Activated CD8-positive, alpha-beta T cell treated with anti-CD3 and anti-CD28 coated beads, Interleukin-2, amount 10 ng/mL, durations not matched to agents 7 days and 5 days (primary cell): Measurements from ENCODE around the gene WDR26. TPM values are rescaled to one million over a fixed set of nuclear protein-coding genes. Genes with fewer than 3 reads are reported as not detected.
"Not testable (repeated sequence)": the region's sequence is repeated elsewhere in the genome, so short reads cannot be mapped to it uniquely, and the experiment has no call there.

Experiments used
- ATAC-seq: fragments of 150-1000 bp; cut with Tn5 transposase; one replicate; pipeline ENCODE4 v1.10.0; 2021; ENCODE audit warnings: moderate library complexity
- CTCF ChIA-PET: fragments of 350-600 bp; sonication (Branson Sonifier 250); formaldehyde crosslinking; loops from one replicate; lab custom pipeline; 2021; ENCODE audit warnings: antibody characterized with exemption; lab: Charles Lee
- POLR2A ChIA-PET: fragments of 350-600 bp; sonication (Branson Sonifier 250); formaldehyde crosslinking; loops from one replicate; lab custom pipeline; 2021; ENCODE audit warnings: antibody characterized with exemption; lab: Charles Lee
- DNase-seq: peaks from one replicate; pipeline ENCODE4 v3.0.0-alpha.2; 2020
- H3K27ac Mint-ChIP-seq: one replicate; pipeline ENCODE4 v1.8.0; 2021; ENCODE audit warnings: mild to moderate bottlenecking, mixed read lengths
- H3K27me3 Mint-ChIP-seq: one replicate; pipeline ENCODE4 v1.8.0; 2021; ENCODE audit warnings: low read depth, mixed read lengths
- H3K36me3 Mint-ChIP-seq: one replicate; pipeline ENCODE4 v1.8.0; 2021; ENCODE audit warnings: low read depth, mixed read lengths
- H3K4me1 Mint-ChIP-seq: one replicate; pipeline ENCODE4 v1.8.0; 2021; ENCODE audit warnings: low read depth, mixed read lengths
- H3K4me3 Mint-ChIP-seq: one replicate; pipeline ENCODE4 v1.8.0; 2021; ENCODE audit warnings: mild to moderate bottlenecking, mixed read lengths
- H3K9me3 Mint-ChIP-seq: one replicate; pipeline ENCODE4 v1.8.0; 2022; ENCODE audit warnings: mixed read lengths; ENCODE audit not compliant: insufficient read depth
- total RNA-seq, 2 experiments: library from RNA; stranded (reverse); gene quantifications; one replicate each; pipeline ENCODE4 v1.2.3, GENCODE V29; 2021

Gene WDR26
- total RNA-seq, 2 experiments from 2014 or later = 63.8 to 66.2 TPM

- ChIA-PET POLR2A (no interaction called here), CTCF (interaction anchor here (3.7 kb wide), 1 partner anchor 15 kb away, joined by 15 read pairs; no protein-coding TSS in a partner anchor)
- no peaks in the 10 kb centered on the region for H3K27me3 Mint-ChIP-seq
- DNase-seq (no peak), ATAC-seq (no peak)
- H3K27ac Mint-ChIP-seq = no peak overlapping the region
- peaks cover 55% of the 10 kb centered on the region for H3K4me1 Mint-ChIP-seq
- peaks cover 85% of the 10 kb centered on the region for H3K36me3 Mint-ChIP-seq
- H3K4me3 Mint-ChIP-seq = no peak overlapping the region
- no peaks in the 10 kb centered on the region for H3K9me3 Mint-ChIP-seq
These were observed 61.5 kb downstream of the WDR26 start for GRCh38 chr1:224373008-224373590.

- Mint-ChIP-seq H3K36me3 (peaks cover 78% of the 10 kb centered on the region), H3K27ac (no peak overlapping the region), H3K4me1 (peaks cover 27% of the 10 kb centered on the region), H3K27me3 (no peaks in the 10 kb centered on the region), H3K4me3 (no peak overlapping the region), H3K9me3 (no peaks in the 10 kb centered on the region)
- DNase-seq (no peak), ATAC-seq (no peak)
- POLR2A ChIA-PET = interaction anchor here (1.4 to 1.7 kb wide), 3 partner anchors 7 to 10 kb away, joined by 3 to 8 read pairs (median 6); no protein-coding TSS in a partner anchor
- CTCF ChIA-PET = interaction anchor here (1.6 to 2.3 kb wide), 2 partner anchors 35 to 89 kb away, joined by 3 to 12 read pairs; no protein-coding TSS in a partner anchor
These were observed 66.2 kb downstream of the WDR26 start for GRCh38 chr1:224368409-224368808.

GRCh38 chr1:224359207-224359606, 75.4 kb downstream of the WDR26 start:
- no peak for DNase-seq
- peaks cover 42% of the 10 kb centered on the region for H3K36me3 Mint-ChIP-seq
- peaks cover 50% of the 10 kb centered on the region for H3K4me1 Mint-ChIP-seq
- POLR2A ChIA-PET = interaction anchor here (1.0 kb wide), 1 partner anchor 9 kb away, joined by 3 read pairs; no protein-coding TSS in a partner anchor
- CTCF ChIA-PET = interaction anchor here (2.7 kb wide), 1 partner anchor 16 kb away, joined by 15 read pairs; no protein-coding TSS in a partner anchor
- no peaks in the 10 kb centered on the region for H3K9me3 Mint-ChIP-seq
- no peak for ATAC-seq
- no peak overlapping the region for H3K27ac Mint-ChIP-seq
- no peaks in the 10 kb centered on the region for H3K27me3 Mint-ChIP-seq
- no peak overlapping the region for H3K4me3 Mint-ChIP-seq

GRCh38 chr1:224358237-224358636, 76.4 kb downstream of the WDR26 start:
- ChIA-PET CTCF (interaction anchor here (1.1 to 2.7 kb wide), 6 partner anchors 9 to 242 kb away, joined by 3 to 15 read pairs (median 7); no protein-coding TSS in a partner anchor), POLR2A (interaction anchor here (1.1 to 1.8 kb wide), 4 partner anchors 10 to 77 kb away, joined by 3 to 7 read pairs (median 5); no protein-coding TSS in a partner anchor)
- DNase-seq (no peak), ATAC-seq (no peak)
- Mint-ChIP-seq H3K27ac (peak overlapping the region; percentile 39), H3K27me3 (no peaks in the 10 kb centered on the region), H3K4me1 (peaks cover 54% of the 10 kb centered on the region), H3K4me3 (peak overlapping the region; percentile 79), H3K9me3 (no peaks in the 10 kb centered on the region), H3K36me3 (peaks cover 32% of the 10 kb centered on the region)

DNA sequence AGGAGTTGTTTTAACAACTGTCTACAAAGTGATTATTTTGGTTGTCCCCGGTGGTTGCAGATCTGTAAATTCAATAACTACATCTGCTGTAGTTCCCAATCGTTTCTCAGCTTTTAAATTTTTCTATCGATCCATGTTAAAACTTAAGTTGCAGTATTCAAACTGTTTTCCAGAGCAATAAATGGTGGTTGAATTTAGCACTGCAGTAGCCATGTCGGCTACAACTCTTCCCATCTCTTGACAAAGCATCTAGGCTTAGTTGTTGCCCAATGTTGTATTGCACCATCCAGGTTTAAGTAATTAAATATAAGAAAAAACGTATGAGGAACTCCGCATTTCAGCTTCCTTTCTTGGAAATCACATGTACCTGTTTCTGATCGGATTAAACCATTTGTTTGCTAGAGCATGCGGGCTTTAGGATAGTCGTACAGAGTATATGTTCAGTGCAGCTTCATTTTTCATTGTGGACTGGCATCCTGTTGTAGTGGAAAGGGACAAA, 76.9 kb downstream of the WDR26 start:
- ChIA-PET POLR2A (interaction anchor here (0.8 to 1.8 kb wide), 7 partner anchors 8 to 78 kb away, joined by 3 to 7 read pairs (median 4); no protein-coding TSS in a partner anchor), CTCF (interaction anchor here (1.1 to 2.7 kb wide), 6 partner anchors 10 to 242 kb away, joined by 3 to 15 read pairs (median 7); no protein-coding TSS in a partner anchor)
- DNase-seq (no peak), ATAC-seq (no peak)
- Mint-ChIP-seq H3K4me1 (peaks cover 53% of the 10 kb centered on the region), H3K36me3 (peaks cover 27% of the 10 kb centered on the region), H3K4me3 (peak overlapping the region; percentile 79), H3K27me3 (no peaks in the 10 kb centered on the region), H3K27ac (peak overlapping the region; percentile 70), H3K9me3 (no peaks in the 10 kb centered on the region)

DNA sequence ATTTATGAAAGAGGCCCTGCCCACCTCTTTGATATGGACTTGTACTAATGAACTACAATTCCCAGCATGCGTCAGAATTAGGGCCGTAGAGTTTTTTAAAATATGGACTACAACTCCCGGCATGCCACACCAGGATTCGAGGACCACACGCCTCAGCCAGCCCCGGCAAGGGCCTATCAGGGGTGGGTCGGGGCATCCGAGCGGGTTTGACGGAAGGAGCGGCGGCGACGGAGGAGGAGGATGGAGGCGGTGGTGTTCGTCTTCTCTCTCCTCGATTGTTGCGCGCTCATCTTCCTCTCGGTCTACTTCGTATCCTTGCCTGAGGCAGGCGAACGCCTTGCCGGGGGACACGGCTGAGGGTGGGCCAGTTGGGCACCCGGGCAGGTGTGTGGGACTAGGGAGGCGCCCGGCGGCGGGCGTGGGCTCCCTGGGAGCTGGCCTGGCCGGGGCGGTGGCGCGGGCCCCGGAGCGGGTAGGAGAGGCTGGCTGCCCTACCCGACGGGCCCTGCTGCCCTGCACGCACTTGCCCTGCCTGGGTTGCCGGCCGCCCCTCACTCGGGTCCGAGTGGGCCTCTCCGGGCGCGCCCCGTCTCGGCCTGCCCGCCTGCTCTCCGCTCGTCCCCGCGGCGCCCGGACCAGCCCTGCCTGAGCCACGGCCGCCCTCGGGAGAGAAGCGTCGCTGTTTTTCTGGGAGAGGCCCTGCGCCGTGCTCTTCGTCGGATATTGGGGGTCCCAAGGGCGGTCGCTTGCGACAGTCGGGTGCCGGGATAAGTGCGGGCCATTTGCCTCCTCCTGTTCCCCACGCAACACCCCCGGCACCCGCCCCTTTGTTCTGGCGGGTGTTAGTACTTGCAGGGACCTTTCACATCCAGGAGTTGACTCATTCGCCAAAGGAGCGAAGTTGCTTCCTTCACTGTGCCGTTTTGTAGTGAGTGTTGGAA, 77.6 kb downstream of the WDR26 start, which contains the start of gene CNIH4:
TSS of gene CNIH4 (plus strand) at position 195 of the 941 bp plus-strand sequence. CDS start at position 241, 46 bp downstream.
- H3K4me3 Mint-ChIP-seq = peak within 1 kb of the TSS; percentile 79

DNA sequence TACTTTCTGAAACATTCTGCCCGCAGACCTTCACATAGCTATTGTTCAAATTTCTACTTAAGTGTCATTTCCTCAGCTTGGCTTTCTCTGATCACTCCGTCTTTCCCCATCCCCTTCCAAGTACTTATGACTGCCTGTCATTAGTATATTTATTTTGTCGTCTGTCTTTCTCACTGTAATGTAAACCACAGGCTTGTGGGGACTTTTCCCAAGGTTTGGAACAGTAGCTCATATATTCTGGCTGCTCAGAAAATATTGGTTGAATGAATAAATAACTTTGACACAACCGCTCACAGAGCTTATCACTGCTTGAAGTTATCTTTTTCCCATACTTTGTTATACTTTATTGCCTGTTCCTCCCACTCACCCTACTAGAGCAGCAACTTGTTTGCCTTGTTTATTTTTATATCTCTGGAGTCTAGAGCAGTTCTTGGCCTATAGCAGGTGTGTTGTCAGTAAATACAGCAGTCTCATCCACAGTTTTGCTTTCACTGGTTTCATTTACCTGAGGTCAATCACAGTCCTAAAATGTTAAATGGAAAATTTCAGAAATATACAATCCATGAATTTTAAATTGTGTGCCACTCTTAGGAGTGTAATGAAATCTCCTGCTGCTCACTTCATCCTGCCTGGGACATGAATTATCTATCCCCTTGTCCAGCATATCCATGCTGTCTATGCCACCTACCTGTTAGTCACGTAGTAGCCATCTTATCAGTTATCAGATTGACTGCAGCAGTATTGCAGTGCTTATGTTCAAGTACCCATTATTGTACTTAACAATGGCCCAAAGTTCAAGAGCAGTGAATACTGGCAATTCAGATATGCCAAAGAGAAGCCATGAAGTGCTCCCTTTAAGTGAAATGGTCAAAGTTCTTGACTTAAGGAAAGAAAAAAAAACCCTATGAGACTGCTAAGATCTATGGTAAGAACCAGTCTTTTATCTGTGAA, 80.3 kb downstream of the WDR26 start:
- H3K9me3 Mint-ChIP-seq = no peaks in the 10 kb centered on the region
- ChIA-PET POLR2A (no interaction called here), CTCF (interaction anchor here (4.5 kb wide), 1 partner anchor 21 kb away, joined by 17 read pairs; no protein-coding TSS in a partner anchor)

More for the DNA sequence above, 77.6 kb downstream of the WDR26 start, which contains the start of gene CNIH4:
- Mint-ChIP-seq H3K9me3 (no peaks in the 10 kb centered on the region), H3K4me1 (peaks cover 53% of the 10 kb centered on the region), H3K27ac (peak within 1 kb of the TSS; percentile 84), H3K27me3 (no peaks in the 10 kb centered on the region), H3K36me3 (peaks cover 22% of the 10 kb centered on the region)
- ChIA-PET CTCF (interaction anchor here (1.1 to 2.7 kb wide), 5 partner anchors 10 to 241 kb away, joined by 4 to 15 read pairs (median 10); no protein-coding TSS in a partner anchor), POLR2A (interaction anchor here (0.7 to 1.8 kb wide), 8 partner anchors 9 to 78 kb away, joined by 3 to 7 read pairs (median 4); no protein-coding TSS in a partner anchor)
- peak; percentile 99 for ATAC-seq
- DNase-seq = peak; percentile 96

DNA sequence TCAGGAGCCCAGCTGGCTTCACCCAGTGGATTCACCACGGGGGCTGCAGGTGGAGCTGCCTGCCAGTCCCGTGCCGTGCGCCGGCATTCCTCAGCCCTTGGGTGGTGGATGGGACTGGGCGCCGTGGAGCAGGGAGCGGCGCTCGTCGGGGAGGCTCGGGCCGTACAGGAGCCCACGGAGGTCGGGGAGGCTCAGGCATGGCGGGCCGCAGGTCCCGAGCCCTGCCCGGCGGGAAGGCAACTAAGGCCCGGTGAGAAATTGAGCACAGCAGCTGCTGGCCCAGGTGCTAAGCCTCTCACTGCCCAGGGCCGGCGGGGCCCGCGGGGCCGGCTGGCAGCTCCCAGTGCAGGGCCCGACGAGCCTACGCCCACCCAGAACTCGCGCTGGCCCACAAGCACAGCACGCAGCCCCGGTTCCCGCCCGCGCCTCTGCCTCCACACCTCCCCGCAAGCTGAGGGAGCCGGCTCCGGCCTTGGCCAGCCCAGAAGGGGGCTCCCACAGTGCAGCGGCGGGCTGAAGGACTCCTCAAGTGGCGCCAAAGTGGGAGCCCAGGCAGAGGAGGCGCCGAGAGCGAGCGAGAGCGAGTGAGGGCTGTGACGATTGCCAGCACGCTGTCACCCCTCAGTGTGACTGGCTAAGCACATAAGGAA, 82.0 kb downstream of the WDR26 start:
- H3K4me1 Mint-ChIP-seq = peaks cover 33% of the 10 kb centered on the region
- H3K27me3 Mint-ChIP-seq, H3K27ac Mint-ChIP-seq, H3K9me3 Mint-ChIP-seq, POLR2A ChIA-PET, H3K4me3 Mint-ChIP-seq, H3K36me3 Mint-ChIP-seq, DNase-seq, ATAC-seq: not testable (repeated sequence)
- CTCF ChIA-PET = interaction anchor here (1.6 to 4.5 kb wide), 2 partner anchors 19 to 22 kb away, joined by 4 to 17 read pairs; partner anchors contain the start of gene NVL

More for the DNA sequence above, 80.3 kb downstream of the WDR26 start:
- Mint-ChIP-seq H3K4me3 (no peak overlapping the region), H3K36me3 (peaks cover 17% of the 10 kb centered on the region), H3K27me3 (no peaks in the 10 kb centered on the region), H3K27ac (peak overlapping the region; percentile 74), H3K4me1 (peaks cover 42% of the 10 kb centered on the region)
- no peak for DNase-seq
- no peak for ATAC-seq

DNA sequence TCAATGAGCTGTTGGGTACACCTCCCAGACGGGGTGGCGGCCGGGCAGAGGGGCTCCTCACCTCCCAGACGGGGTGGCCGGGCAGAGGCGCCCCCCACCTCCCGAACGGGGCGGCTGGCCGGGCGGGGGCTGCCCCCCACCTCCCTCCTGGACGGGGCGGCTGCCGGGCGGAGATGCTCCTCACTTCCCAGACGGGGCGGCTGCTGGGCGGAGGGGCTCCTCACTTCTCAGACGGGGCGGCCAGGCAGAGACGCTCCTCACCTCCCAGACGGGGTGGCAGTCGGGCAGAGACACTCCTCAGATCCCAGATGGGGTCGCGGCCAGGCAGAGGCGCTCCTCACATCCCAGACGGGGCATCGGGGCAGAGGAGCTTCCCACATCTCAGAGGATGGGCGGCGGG, 84.9 kb downstream of the WDR26 start:
- ATAC-seq, POLR2A ChIA-PET, H3K27me3 Mint-ChIP-seq, DNase-seq, H3K36me3 Mint-ChIP-seq, CTCF ChIA-PET, H3K27ac Mint-ChIP-seq, H3K4me3 Mint-ChIP-seq, H3K9me3 Mint-ChIP-seq: not testable (repeated sequence)
- peaks cover 24% of the 10 kb centered on the region for H3K4me1 Mint-ChIP-seq

DNA sequence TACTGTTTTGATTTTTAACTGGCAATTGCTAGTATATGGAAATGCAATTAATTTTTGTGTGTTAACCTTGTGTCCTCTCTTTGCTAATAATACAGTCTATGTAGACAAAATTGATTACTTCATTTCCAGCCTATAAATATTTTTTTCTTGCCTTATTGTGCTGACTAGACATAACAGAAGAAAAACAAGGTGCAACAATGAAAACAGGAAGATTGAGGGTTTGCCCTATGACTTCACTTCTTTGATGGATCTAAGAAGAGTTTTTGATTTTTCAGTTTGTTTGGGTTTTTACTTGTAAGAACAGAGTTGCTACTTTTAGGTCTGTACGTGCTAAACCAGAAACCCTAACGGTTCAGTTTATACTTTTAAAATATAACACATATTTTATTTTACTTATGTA, 86.5 kb downstream of the WDR26 start:
- Mint-ChIP-seq H3K36me3 (peaks cover 5% of the 10 kb centered on the region), H3K27ac (no peak overlapping the region), H3K9me3 (peaks cover 6% of the 10 kb centered on the region), H3K27me3 (peaks cover 2% of the 10 kb centered on the region), H3K4me1 (peaks cover 9% of the 10 kb centered on the region), H3K4me3 (no peak overlapping the region)
- ATAC-seq (no peak), DNase-seq (no peak)
- ChIA-PET POLR2A (no interaction called here), CTCF (no interaction called here)
